A549 (cell line): ENCODE data around the gene DLL4. TPM values are rescaled to one million over a fixed set of nuclear protein-coding genes. Genes with fewer than 3 reads are reported as not detected.

Experiments
- ATAC-seq, 2 experiments: fragments of 200-7000 bp in 1 of 2; fragments of >200 bp in 1 of 2; cut with Nextera tagmentation in 1 of 2; cut with Tn5 transposase in 1 of 2; 3 replicates each; pipeline versions ENCODE4 v1.8.0 to v1.9.1; 2018 to 2020; ENCODE audit warnings: mild to moderate bottlenecking in 1 of 2, moderate library complexity in 1 of 2
- CTCF ChIA-PET: fragments of 300-600 bp; sonication (Branson Sonifier 250); formaldehyde crosslinking; extraction: SDS; loops from one replicate; lab custom pipeline; 2021; ENCODE audit warnings: antibody characterized with exemption, inconsistent platforms; lab: Yijun Ruan, JAX
- POLR2A ChIA-PET: fragments of 350-600 bp; formaldehyde crosslinking; extraction: SDS; loops from one replicate; lab custom pipeline; 2021; ENCODE audit warnings: antibody characterized with exemption, inconsistent platforms; lab: Yijun Ruan, JAX
- DNase-seq, 2 experiments: peaks; one replicate each; pipeline versions ENCODE4 v3.0.0 to v3.0.0-alpha.2; 2011 to 2016; ENCODE audit warnings: low read depth in 1 of 2, low spot score in 1 of 2
- FAIRE-seq: peaks from 2 replicates; lab custom pipeline; 2011; peaks lifted over from hg19 to GRCh38; lab: Jason Lieb, UNC
- H3K27ac ChIP-seq, 2 experiments: fragments of >200 bp; sonication (Bioruptor Twin); formaldehyde crosslinking; 3 replicates each; pipeline ENCODE4 v1.5.1; 2016 to 2017
- H3K4me1 ChIP-seq: fragments of >200 bp; sonication (Bioruptor Twin); formaldehyde crosslinking; 3 replicates; pipeline ENCODE4 v1.6.1; 2016
- H3K4me2 ChIP-seq: fragments of >200 bp; sonication (Bioruptor Twin); formaldehyde crosslinking; 3 replicates; pipeline ENCODE4 v1.6.1; 2016
- H3K4me3 ChIP-seq: fragments of >200 bp; sonication (Bioruptor Twin); formaldehyde crosslinking; 3 replicates; pipeline ENCODE4 v1.5.1; 2016
- H3K9me3 ChIP-seq: fragments of >200 bp; sonication (Bioruptor Twin); formaldehyde crosslinking; 3 replicates; pipeline ENCODE4 v1.6.1; 2016
- BHLHE40 ChIP-seq: IDR thresholded peaks from 2 replicates; pipeline ENCODE4 v1.6.1; 2012; ENCODE audit warnings: low read depth, low read length, inconsistent platforms
- CEBPB ChIP-seq, 2 experiments: fragments of >200 bp in 1 of 2; sonication (Bioruptor Twin) in 1 of 2; formaldehyde crosslinking in 1 of 2; IDR thresholded peaks; 2 replicates each; pipeline ENCODE4 v1.6.1; 2012 to 2016
- EHMT2 ChIP-seq: fragments of 200-600 bp; sonication (generic); IDR thresholded peaks from 2 replicates; pipeline ENCODE4 v1.6.1; 2016; ENCODE audit warnings: antibody characterized with exemption, low read depth, mild to moderate bottlenecking, moderate library complexity
- GATA3 ChIP-seq: IDR thresholded peaks from 2 replicates; pipeline ENCODE4 v1.6.1; 2012; ENCODE audit warnings: borderline replicate concordance
- HDAC2 ChIP-seq: fragments of 200-600 bp; sonication (generic); IDR thresholded peaks from 2 replicates; pipeline ENCODE4 v1.6.1; 2016
- HOXA7 ChIP-seq: fragments of 250-450 bp; sonication (Bioruptor Pico); IDR thresholded peaks from 2 replicates; pipeline ENCODE4 v1.5.0; 2020; ENCODE audit warnings: mild to moderate bottlenecking, moderate library complexity
- KDM1A ChIP-seq: fragments of 200-600 bp; sonication (generic); IDR thresholded peaks from 2 replicates; pipeline ENCODE4 v1.6.1; 2016; ENCODE audit warnings: low read depth, mild to moderate bottlenecking
- NPAS2 ChIP-seq: fragments of 250-450 bp; sonication (Bioruptor Pico); IDR thresholded peaks from 2 replicates; pipeline ENCODE4 v1.8.0; 2022; ENCODE audit warnings: mild to moderate bottlenecking, moderate library complexity, borderline replicate concordance
- PHF8 ChIP-seq: fragments of 200-600 bp; sonication (generic); IDR thresholded peaks from 2 replicates; pipeline ENCODE4 v1.6.1; 2016; ENCODE audit warnings: low read depth, mild to moderate bottlenecking, antibody characterized with exemption, moderate library complexity, borderline replicate concordance
- POLR2A ChIP-seq: IDR thresholded peaks from 2 replicates; pipeline ENCODE4 v1.6.1; 2012; ENCODE audit warnings: mild to moderate bottlenecking, low read length
- POLR2AphosphoS2 ChIP-seq: conservative IDR thresholded peaks from 2 replicates; pipeline ENCODE4 v1.6.1; 2012; ENCODE audit warnings: low read length, improper control_type of control experiment, inconsistent platforms
- RAD21 ChIP-seq, 2 experiments: fragments of >200 bp in 1 of 2; sonication (Bioruptor Twin) in 1 of 2; formaldehyde crosslinking in 1 of 2; IDR thresholded peaks in 1 of 2; conservative IDR thresholded peaks in 1 of 2; 2 replicates in 1 of 2; 3 replicates in 1 of 2; pipeline ENCODE4 v1.6.1; 2012 to 2018; ENCODE audit warnings: inconsistent platforms in 1 of 2
- RNF2 ChIP-seq: fragments of 200-600 bp; sonication (generic); IDR thresholded peaks from 2 replicates; pipeline ENCODE4 v1.6.1; 2016; ENCODE audit warnings: low read depth, mild to moderate bottlenecking, antibody characterized with exemption, moderate library complexity, borderline replicate concordance
- ZNF302 ChIP-seq: fragments of 250-450 bp; sonication (Bioruptor Pico); IDR thresholded peaks from 2 replicates; pipeline ENCODE4 v1.9.0; 2021; ENCODE audit warnings: inconsistent platforms, mild to moderate bottlenecking, moderate library complexity
- WGBS: methylation state at CpG from one replicate; pipeline ENCODE4 v1.1.6; 2017; ENCODE audit errors: missing lambda C conversion rate; 5-methylcytosine and 5-hydroxymethylcytosine counted together
- polyA plus RNA-seq, 4 experiments: library from polyadenylated mRNA; depleted of rRNA in 3 of 4; stranded (reverse); fragments of >200 nt; fragmentation: RNase III in 1 of 4; extraction: RNeasy Plus Mini Kit Qiagen cat#74134 plus additional on column Dnase treatment in 1 of 4; gene quantifications; 2 replicates in 3 of 4; 3 replicates in 1 of 4; pipeline ENCODE4 v1.2.3, GENCODE V29; 2011 to 2017
- TF ChIP-seq, protein P1 (sequence below): fragments of 450-650 bp; IDR thresholded peaks from 2 replicates; pipeline ENCODE4 v1.6.1; 2014; ENCODE audit warnings: antibody characterized with exemption
- TF ChIP-seq, protein P2 (sequence below): fragments of 250-450 bp; sonication (Bioruptor Pico); IDR thresholded peaks from 2 replicates; pipeline ENCODE4 v1.5.0; 2021; ENCODE audit warnings: mild to moderate bottlenecking, moderate library complexity, borderline replicate concordance
- TF ChIP-seq, protein P3 (sequence below): fragments of 250-450 bp; sonication (Bioruptor Pico); IDR thresholded peaks from 2 replicates; pipeline ENCODE4 v1.5.0; 2020; ENCODE audit warnings: low read depth, mild to moderate bottlenecking, moderate library complexity
- TF ChIP-seq, protein P4 (sequence below): fragments of 150-350 bp; IDR thresholded peaks from 2 replicates; pipeline ENCODE4 v1.6.1; 2014; ENCODE audit warnings: low read depth, mild to moderate bottlenecking, low read length
- TF ChIP-seq, protein P5 (sequence below): fragments of >200 bp; sonication (Bioruptor Twin); formaldehyde crosslinking; IDR thresholded peaks from 3 replicates; pipeline ENCODE4 v1.5.1; 2016

The DLL4 gene
- polyA plus RNA-seq, 2 of the 4 experiments (the other 2 are of a cell fraction), result 0.09 to 0.28 TPM

DNA sequence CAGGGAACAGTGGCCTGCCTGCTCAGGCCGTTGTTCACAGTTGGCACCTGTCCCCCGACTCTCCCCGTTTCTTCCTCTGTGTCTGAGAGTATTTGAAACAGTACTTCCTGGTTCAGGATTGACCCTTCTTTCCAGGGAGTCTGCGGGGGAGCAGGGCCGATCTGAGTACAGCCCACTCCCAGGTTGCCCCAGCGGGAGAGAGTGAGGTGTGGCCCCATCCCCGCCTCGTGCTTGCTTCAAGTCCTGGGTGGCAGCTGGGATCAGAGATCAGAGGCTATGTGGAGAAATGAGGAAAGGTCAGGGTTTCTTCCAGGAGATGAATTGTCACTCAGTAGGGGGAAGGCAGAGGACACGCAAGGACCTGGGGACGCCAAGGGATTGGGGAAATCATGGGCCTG lies 6.5 kb upstream of the DLL4 start:
- H3K4me2 ChIP-seq, result no peak overlapping the region
- CTCF ChIA-PET, result interaction anchor here (0.6 to 2.2 kb wide), 4 partner anchors 11 to 273 kb away, joined by 3 to 10 read pairs (median 7); no protein-coding TSS in a partner anchor
- no peak for TF ChIP-seq RNF2
- TF ChIP-seq, protein P1, sequence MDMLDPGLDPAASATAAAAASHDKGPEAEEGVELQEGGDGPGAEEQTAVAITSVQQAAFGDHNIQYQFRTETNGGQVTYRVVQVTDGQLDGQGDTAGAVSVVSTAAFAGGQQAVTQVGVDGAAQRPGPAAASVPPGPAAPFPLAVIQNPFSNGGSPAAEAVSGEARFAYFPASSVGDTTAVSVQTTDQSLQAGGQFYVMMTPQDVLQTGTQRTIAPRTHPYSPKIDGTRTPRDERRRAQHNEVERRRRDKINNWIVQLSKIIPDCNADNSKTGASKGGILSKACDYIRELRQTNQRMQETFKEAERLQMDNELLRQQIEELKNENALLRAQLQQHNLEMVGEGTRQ, result no peak
- TF ChIP-seq PHF8, result no peak
- TF ChIP-seq, protein P2, sequence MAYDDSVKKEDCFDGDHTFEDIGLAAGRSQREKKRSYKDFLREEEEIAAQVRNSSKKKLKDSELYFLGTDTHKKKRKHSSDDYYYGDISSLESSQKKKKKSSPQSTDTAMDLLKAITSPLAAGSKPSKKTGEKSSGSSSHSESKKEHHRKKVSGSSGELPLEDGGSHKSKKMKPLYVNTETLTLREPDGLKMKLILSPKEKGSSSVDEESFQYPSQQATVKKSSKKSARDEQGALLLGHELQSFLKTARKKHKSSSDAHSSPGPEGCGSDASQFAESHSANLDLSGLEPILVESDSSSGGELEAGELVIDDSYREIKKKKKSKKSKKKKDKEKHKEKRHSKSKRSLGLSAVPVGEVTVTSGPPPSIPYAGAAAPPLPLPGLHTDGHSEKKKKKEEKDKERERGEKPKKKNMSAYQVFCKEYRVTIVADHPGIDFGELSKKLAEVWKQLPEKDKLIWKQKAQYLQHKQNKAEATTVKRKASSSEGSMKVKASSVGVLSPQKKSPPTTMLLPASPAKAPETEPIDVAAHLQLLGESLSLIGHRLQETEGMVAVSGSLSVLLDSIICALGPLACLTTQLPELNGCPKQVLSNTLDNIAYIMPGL, result no peak
- TF ChIP-seq NPAS2 (CRISPR knock-in tag), result no peak
- TF ChIP-seq GATA3, result no peak
- ATAC-seq, result no peak
- no peak overlapping the region for H3K4me3 ChIP-seq
- no peak for DNase-seq
- FAIRE-seq, result no peak
- no peak overlapping the region for H3K27ac ChIP-seq
- H3K4me1 ChIP-seq, result no peaks in the 10 kb centered on the region
- POLR2A ChIA-PET, result no interaction called here
- no peaks in the 10 kb centered on the region for H3K9me3 ChIP-seq
- WGBS, result 67% methylated on average over 9 of the region's 10 CpGs

DNA sequence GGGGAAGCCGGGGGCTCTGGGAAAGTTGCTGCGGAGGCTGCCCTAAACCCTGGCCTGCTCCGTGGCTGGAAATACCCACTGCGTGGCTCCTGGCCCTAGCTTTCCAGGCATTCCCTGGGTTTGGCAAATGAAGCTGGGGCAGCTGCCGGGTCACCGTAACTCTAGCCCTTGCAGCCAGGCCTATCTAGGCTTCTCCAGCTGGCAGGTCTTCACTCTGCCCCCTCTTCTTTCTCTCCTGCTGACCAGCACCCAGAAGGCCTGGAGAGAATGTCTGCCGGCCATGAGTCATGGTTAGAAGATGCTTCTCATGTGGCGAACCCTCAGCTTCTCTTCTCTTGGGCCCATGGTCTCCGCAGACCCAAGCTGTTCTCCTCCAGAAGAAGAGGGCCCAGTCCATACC lies 5.6 kb upstream of the DLL4 start:
- 100% methylated on average over 2 of the region's 9 CpGs for WGBS
- H3K4me1 ChIP-seq, result 0 out of 3 replicates have a peak, but pooled peaks cover 2% of the 10 kb centered on the region
- H3K9me3 ChIP-seq, result no peaks in the 10 kb centered on the region
- no peak overlapping the region for H3K27ac ChIP-seq
- CTCF ChIA-PET, result interaction anchor here (1.3 to 2.8 kb wide), 3 partner anchors 18 to 261 kb away, joined by 4 to 13 read pairs (median 12); no protein-coding TSS in a partner anchor
- no peak for ATAC-seq
- no peak for DNase-seq
- no peak for FAIRE-seq
- no peak overlapping the region for H3K4me2 ChIP-seq
- H3K4me3 ChIP-seq, result no peak overlapping the region
- TF ChIP-seq RAD21 (conservative IDR thresholded peaks at IDR 0.05 in 1 of 2, IDR thresholded peaks at IDR 0.05 in 1 of 2), result no peak
- TF ChIP-seq RNF2, result no peak
- no peak for TF ChIP-seq POLR2AphosphoS2
- TF ChIP-seq ZNF302 (CRISPR knock-in tag), result no peak
- TF ChIP-seq CEBPB (IDR thresholded peaks at IDR 0.05), result no peak
- TF ChIP-seq EHMT2, result no peak
- TF ChIP-seq HDAC2, result no peak
- no peak for TF ChIP-seq GATA3
- TF ChIP-seq, protein P3, sequence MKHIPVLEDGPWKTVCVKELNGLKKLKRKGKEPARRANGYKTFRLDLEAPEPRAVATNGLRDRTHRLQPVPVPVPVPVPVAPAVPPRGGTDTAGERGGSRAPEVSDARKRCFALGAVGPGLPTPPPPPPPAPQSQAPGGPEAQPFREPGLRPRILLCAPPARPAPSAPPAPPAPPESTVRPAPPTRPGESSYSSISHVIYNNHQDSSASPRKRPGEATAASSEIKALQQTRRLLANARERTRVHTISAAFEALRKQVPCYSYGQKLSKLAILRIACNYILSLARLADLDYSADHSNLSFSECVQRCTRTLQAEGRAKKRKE (CRISPR knock-in tag), result no peak
- TF ChIP-seq POLR2A, result no peak
- TF ChIP-seq HOXA7 (CRISPR knock-in tag), result no peak
- POLR2A ChIA-PET, result no interaction called here

DNA sequence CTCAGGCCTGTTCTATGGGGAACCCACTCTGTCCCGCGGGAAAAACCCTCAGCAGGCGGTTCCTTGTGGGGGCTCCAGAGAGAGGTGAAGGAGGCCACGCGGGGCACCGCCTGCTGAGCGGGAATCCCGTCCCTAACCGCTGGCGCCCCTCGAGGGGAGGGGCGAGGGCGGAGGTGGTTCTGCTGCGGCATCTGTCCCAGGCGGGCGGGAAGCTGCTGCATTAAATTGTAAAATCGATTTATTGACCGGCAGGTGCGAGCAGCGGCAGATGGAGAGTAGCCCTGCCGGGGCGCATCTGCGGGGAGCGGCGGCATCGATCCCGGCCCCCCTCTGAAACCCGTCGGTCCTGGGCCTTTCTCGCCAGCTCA lies 3.7 kb upstream of the DLL4 start:
- no peak for FAIRE-seq
- 91% methylated on average over 26 of the region's 30 CpGs for WGBS
- Histone ChIP-seq H3K9me3 (no peaks in the 10 kb centered on the region), H3K27ac (no peak overlapping the region), H3K4me3 (no peak overlapping the region), H3K4me2 (no peak overlapping the region), H3K4me1 (0 out of 3 replicates have a peak, but pooled peaks cover 6% of the 10 kb centered on the region)
- ChIA-PET CTCF (interaction anchor here (0.7 to 2.8 kb wide), 3 partner anchors 16 to 143 kb away, joined by 3 to 12 read pairs (median 3); no protein-coding TSS in a partner anchor), POLR2A (no interaction called here)
- no peak for DNase-seq
- no peak for ATAC-seq
- TF ChIP-seq, protein P4, sequence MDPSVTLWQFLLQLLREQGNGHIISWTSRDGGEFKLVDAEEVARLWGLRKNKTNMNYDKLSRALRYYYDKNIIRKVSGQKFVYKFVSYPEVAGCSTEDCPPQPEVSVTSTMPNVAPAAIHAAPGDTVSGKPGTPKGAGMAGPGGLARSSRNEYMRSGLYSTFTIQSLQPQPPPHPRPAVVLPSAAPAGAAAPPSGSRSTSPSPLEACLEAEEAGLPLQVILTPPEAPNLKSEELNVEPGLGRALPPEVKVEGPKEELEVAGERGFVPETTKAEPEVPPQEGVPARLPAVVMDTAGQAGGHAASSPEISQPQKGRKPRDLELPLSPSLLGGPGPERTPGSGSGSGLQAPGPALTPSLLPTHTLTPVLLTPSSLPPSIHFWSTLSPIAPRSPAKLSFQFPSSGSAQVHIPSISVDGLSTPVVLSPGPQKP, result no peak
- TF ChIP-seq BHLHE40 (no peak), EHMT2 (no peak), ZNF302 (CRISPR knock-in tag) (no peak), NPAS2 (CRISPR knock-in tag) (no peak), KDM1A (no peak)
- TF ChIP-seq, protein P5, sequence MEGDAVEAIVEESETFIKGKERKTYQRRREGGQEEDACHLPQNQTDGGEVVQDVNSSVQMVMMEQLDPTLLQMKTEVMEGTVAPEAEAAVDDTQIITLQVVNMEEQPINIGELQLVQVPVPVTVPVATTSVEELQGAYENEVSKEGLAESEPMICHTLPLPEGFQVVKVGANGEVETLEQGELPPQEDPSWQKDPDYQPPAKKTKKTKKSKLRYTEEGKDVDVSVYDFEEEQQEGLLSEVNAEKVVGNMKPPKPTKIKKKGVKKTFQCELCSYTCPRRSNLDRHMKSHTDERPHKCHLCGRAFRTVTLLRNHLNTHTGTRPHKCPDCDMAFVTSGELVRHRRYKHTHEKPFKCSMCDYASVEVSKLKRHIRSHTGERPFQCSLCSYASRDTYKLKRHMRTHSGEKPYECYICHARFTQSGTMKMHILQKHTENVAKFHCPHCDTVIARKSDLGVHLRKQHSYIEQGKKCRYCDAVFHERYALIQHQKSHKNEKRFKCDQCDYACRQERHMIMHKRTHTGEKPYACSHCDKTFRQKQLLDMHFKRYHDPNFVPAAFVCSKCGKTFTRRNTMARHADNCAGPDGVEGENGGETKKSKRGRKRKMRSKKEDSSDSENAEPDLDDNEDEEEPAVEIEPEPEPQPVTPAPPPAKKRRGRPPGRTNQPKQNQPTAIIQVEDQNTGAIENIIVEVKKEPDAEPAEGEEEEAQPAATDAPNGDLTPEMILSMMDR, result no peak
